ENCODE data around the gene PDIA5.
"Not testable (repeated sequence)": the region's sequence is repeated elsewhere in the genome, so short reads cannot be mapped to it uniquely, and the experiment has no call there.

PDIA5 gene

GRCh38 chr3:123140550-123140949 is 73.7 kb downstream of the PDIA5 start:
- peaks cover 14% of the 10 kb centered on the region for H3K36me3 ChIP-seq (ENCODE audit: insufficient read depth, low read length)
- no peaks in the 10 kb centered on the region for H3K9me3 ChIP-seq (ENCODE audit: insufficient read depth, low read depth, low read length)
- H3K4me3 ChIP-seq (ENCODE audit: low read length) = no peak overlapping the region
- WGBS = 84% methylated on average over 9 of the region's 9 CpGs
- peaks cover 12% of the 10 kb centered on the region for H3K4me1 ChIP-seq (ENCODE audit: insufficient read depth, low read length)
- H3K27ac ChIP-seq (ENCODE audit: low read depth, low read length) = no peak overlapping the region
- H3K27me3 ChIP-seq (ENCODE audit: insufficient read depth, low read length) = no peaks in the 10 kb centered on the region
- H3K9ac ChIP-seq (ENCODE audit: low read depth, low read length) = no peak overlapping the region

GRCh38 chr3:123141276-123141675 is 74.5 kb downstream of the PDIA5 start:
- Histone ChIP-seq H3K27me3 (ENCODE audit: insufficient read depth, low read length) (no peaks in the 10 kb centered on the region), H3K27ac (ENCODE audit: low read depth, low read length) (no peak overlapping the region), H3K9me3 (ENCODE audit: insufficient read depth, low read depth, low read length) (no peaks in the 10 kb centered on the region), H3K4me3 (ENCODE audit: low read length) (no peak overlapping the region), H3K4me1 (ENCODE audit: insufficient read depth, low read length) (peaks cover 12% of the 10 kb centered on the region), H3K36me3 (ENCODE audit: insufficient read depth, low read length) (peaks cover 21% of the 10 kb centered on the region), H3K9ac (ENCODE audit: low read depth, low read length) (no peak overlapping the region)
- 96% methylated on average over 5 of the region's 5 CpGs for WGBS

GRCh38 chr3:123143669-123144411 is 77.0 kb downstream of the PDIA5 start:
- Histone ChIP-seq H3K9ac (ENCODE audit: low read depth, low read length) (no peak overlapping the region), H3K27me3 (ENCODE audit: insufficient read depth, low read length) (no peaks in the 10 kb centered on the region), H3K4me1 (ENCODE audit: insufficient read depth, low read length) (peaks cover 12% of the 10 kb centered on the region), H3K36me3 (ENCODE audit: insufficient read depth, low read length) (peaks cover 40% of the 10 kb centered on the region), H3K4me3 (ENCODE audit: low read length) (no peak overlapping the region), H3K9me3 (ENCODE audit: insufficient read depth, low read depth, low read length) (no peaks in the 10 kb centered on the region), H3K27ac (ENCODE audit: low read depth, low read length) (peak overlapping the region; percentile 33; the same call in 1 of the 2 replicates)
- 12% methylated on average over 10 of the region's 10 CpGs for WGBS

- WGBS = 96% methylated on average over 10 of the region's 10 CpGs
- Histone ChIP-seq H3K36me3 (ENCODE audit: insufficient read depth, low read length) (peaks cover 55% of the 10 kb centered on the region), H3K9me3 (ENCODE audit: insufficient read depth, low read depth, low read length) (no peaks in the 10 kb centered on the region), H3K27ac (ENCODE audit: low read depth, low read length) (no peak overlapping the region), H3K27me3 (ENCODE audit: insufficient read depth, low read length) (no peaks in the 10 kb centered on the region), H3K4me3 (ENCODE audit: low read length) (no peak overlapping the region), H3K9ac (ENCODE audit: low read depth, low read length) (no peak overlapping the region), H3K4me1 (ENCODE audit: insufficient read depth, low read length) (peaks cover 12% of the 10 kb centered on the region)
Measured at GRCh38 chr3:123147754-123148535, 81.1 kb downstream of the PDIA5 start.

- no peak overlapping the region for H3K9ac ChIP-seq (ENCODE audit: low read depth, low read length)
- no peaks in the 10 kb centered on the region for H3K27me3 ChIP-seq (ENCODE audit: insufficient read depth, low read length)
- WGBS = 91% methylated on average over 8 of the region's 8 CpGs
- H3K4me3 ChIP-seq (ENCODE audit: low read length) = no peak overlapping the region
- peaks cover 59% of the 10 kb centered on the region for H3K36me3 ChIP-seq (ENCODE audit: insufficient read depth, low read length)
- H3K27ac ChIP-seq (ENCODE audit: low read depth, low read length) = no peak overlapping the region
- peaks cover 8% of the 10 kb centered on the region for H3K4me1 ChIP-seq (ENCODE audit: insufficient read depth, low read length)
- no peaks in the 10 kb centered on the region for H3K9me3 ChIP-seq (ENCODE audit: insufficient read depth, low read depth, low read length)
Measured at GRCh38 chr3:123148772-123149171, 81.9 kb downstream of the PDIA5 start.

- H3K36me3 ChIP-seq (ENCODE audit: insufficient read depth, low read length) = peaks cover 59% of the 10 kb centered on the region
- H3K27me3 ChIP-seq (ENCODE audit: insufficient read depth, low read length) = no peaks in the 10 kb centered on the region
Measured at GRCh38 chr3:123149525-123149924, 82.7 kb downstream of the PDIA5 start.

GRCh38 chr3:123150449-123151215 is 83.8 kb downstream of the PDIA5 start:
- no peak overlapping the region for H3K27ac ChIP-seq (ENCODE audit: low read depth, low read length)
- no peaks in the 10 kb centered on the region for H3K9me3 ChIP-seq (ENCODE audit: insufficient read depth, low read depth, low read length)
- H3K36me3 ChIP-seq (ENCODE audit: insufficient read depth, low read length) = peaks cover 59% of the 10 kb centered on the region
- no peak overlapping the region for H3K4me3 ChIP-seq (ENCODE audit: low read length)
- H3K4me1 ChIP-seq (ENCODE audit: insufficient read depth, low read length) = no peaks in the 10 kb centered on the region; the same call in 1 of the 2 replicates
- 87% methylated on average over 15 of the region's 15 CpGs for WGBS
- no peak overlapping the region for H3K9ac ChIP-seq (ENCODE audit: low read depth, low read length)
- H3K27me3 ChIP-seq (ENCODE audit: insufficient read depth, low read length) = no peaks in the 10 kb centered on the region

More at GRCh38 chr3:123149525-123149924, 82.7 kb downstream of the PDIA5 start:
- Histone ChIP-seq H3K27ac (ENCODE audit: low read depth, low read length) (no peak overlapping the region), H3K4me1 (ENCODE audit: insufficient read depth, low read length) (0 out of 2 replicates have a peak, but pooled peaks cover under 1% of the 10 kb centered on the region), H3K9ac (ENCODE audit: low read depth, low read length) (no peak overlapping the region), H3K4me3 (ENCODE audit: low read length) (no peak overlapping the region), H3K9me3 (ENCODE audit: insufficient read depth, low read depth, low read length) (no peaks in the 10 kb centered on the region)
- 89% methylated on average over 3 of the region's 3 CpGs for WGBS

GRCh38 chr3:123151251-123151705 is 84.5 kb downstream of the PDIA5 start:
- Histone ChIP-seq H3K4me1 (ENCODE audit: insufficient read depth, low read length) (no peaks in the 10 kb centered on the region; the same call in 1 of the 2 replicates), H3K27ac (ENCODE audit: low read depth, low read length) (no peak overlapping the region), H3K4me3 (ENCODE audit: low read length) (no peak overlapping the region), H3K36me3 (ENCODE audit: insufficient read depth, low read length) (peaks cover 59% of the 10 kb centered on the region), H3K9ac (ENCODE audit: low read depth, low read length) (no peak overlapping the region), H3K27me3 (ENCODE audit: insufficient read depth, low read length) (no peaks in the 10 kb centered on the region), H3K9me3 (ENCODE audit: insufficient read depth, low read depth, low read length) (no peaks in the 10 kb centered on the region)
- 91% methylated on average over 7 of the region's 7 CpGs for WGBS

GRCh38 chr3:123151853-123152420 is 85.1 kb downstream of the PDIA5 start:
- not testable (repeated sequence) for H3K4me1 ChIP-seq (ENCODE audit: insufficient read depth, low read length); H3K27ac ChIP-seq (ENCODE audit: low read depth, low read length); H3K4me3 ChIP-seq (ENCODE audit: low read length); H3K9ac ChIP-seq (ENCODE audit: low read depth, low read length); H3K27me3 ChIP-seq (ENCODE audit: insufficient read depth, low read length); H3K9me3 ChIP-seq (ENCODE audit: insufficient read depth, low read depth, low read length)
- WGBS = 80% methylated on average over 3 of the region's 3 CpGs
- H3K36me3 ChIP-seq (ENCODE audit: insufficient read depth, low read length) = peaks cover 60% of the 10 kb centered on the region

GRCh38 chr3:123152687-123153086 is 85.9 kb downstream of the PDIA5 start:
- H3K4me1 ChIP-seq (ENCODE audit: insufficient read depth, low read length) = no peaks in the 10 kb centered on the region; the same call in 1 of the 2 replicates
- no peak overlapping the region for H3K27ac ChIP-seq (ENCODE audit: low read depth, low read length)
- no peaks in the 10 kb centered on the region for H3K27me3 ChIP-seq (ENCODE audit: insufficient read depth, low read length)
- H3K9me3 ChIP-seq (ENCODE audit: insufficient read depth, low read depth, low read length) = no peaks in the 10 kb centered on the region
- H3K36me3 ChIP-seq (ENCODE audit: insufficient read depth, low read length) = peaks cover 54% of the 10 kb centered on the region
- H3K9ac ChIP-seq (ENCODE audit: low read depth, low read length) = no peak overlapping the region
- 90% methylated on average over 3 of the region's 3 CpGs for WGBS
- H3K4me3 ChIP-seq (ENCODE audit: low read length) = no peak overlapping the region
